Left cardiac atrium (tissue), 4 donors: ENCODE measurements around the gene RNF123. TPM values are rescaled to one million over a fixed set of nuclear protein-coding genes. Genes with fewer than 3 reads are reported as not detected.

ENCODE experiments used
- ATAC-seq, 2 donors: fragments of 200-7000 bp; cut with Tn5 transposase; one replicate each; pipeline ENCODE4 v1.9.1; 2020; ENCODE audit warnings: mild to moderate bottlenecking in 2 of 2, moderate library complexity in 2 of 2
- DNase-seq: peaks from one replicate; pipeline ENCODE4 v3.0.0-alpha.2; 2020
- intact Hi-C, 2 donors: fragments of 100-400 bp; cut with DNase I; formaldehyde crosslinking; loops; one replicate each; pipeline versions ENCODE4 v1.14.1 to v1.15.1; 2022 to 2023
- long read RNA-seq: library from polyadenylated mRNA; unstranded; transcript quantifications from one replicate; pipeline ENCODE4 v2.0.0, GENCODE V29; 2021
- total RNA-seq, 2 donors: library from RNA; stranded (reverse); fragmentation: NEBNext Ultra II Directional; extraction: Animal tissue kit (Norgen Biotek cat#: 25700); gene quantifications; one replicate each; pipeline ENCODE4 v1.2.1, GENCODE V29; 2021
- donor health status: DM: no; HTN: yes; CAD: no.
- donor health status: DM: no; HTN: yes; CAD: no; lungs with severe emphysema.
- donor health status: DM: yes; HTN: yes; CAD: no.
- donor health status: Dilated cardiomyopathy.

RNF123 gene
- total RNA-seq: 10 to 100 TPM; 39.2 to 44.8 TPM
- long read RNA-seq, full-length matches to known transcripts: 19 of 79 reads
- long read RNA-seq, partial matches to known transcripts: 14 of 79 reads
- long read RNA-seq, other reads (novel, unspliced or antisense): 46 of 79 reads

- intact Hi-C loops: no loop called here
Observed at GRCh38 chr3:49689046-49689907, at the start of gene RNF123, which contains the start of gene MST1. Gene RNF123, plus strand, starts transcription at chr3:49689557. Its CDS starts 1,609 bp downstream, at chr3:49691166. Gene MST1, minus strand, starts transcription at chr3:49689474. Its CDS starts 783 bp downstream, at chr3:49688691.

GRCh38 chr3:49641292-49641691 is 48.1 kb upstream of the RNF123 start:
- ATAC-seq (no peak), DNase-seq (no peak)
- intact Hi-C loops: no loop called here

More at GRCh38 chr3:49689046-49689907, at the start of gene RNF123, which contains the start of gene MST1:
- DNase-seq: peak; percentile 95
- ATAC-seq: peak; percentile 72 to 87

GRCh38 chr3:49641921-49642707 is 47.2 kb upstream of the RNF123 start:
- no peak for DNase-seq
- intact Hi-C loops: no loop called here
- ATAC-seq: no peak

- no peak for ATAC-seq
- intact Hi-C loops: no loop called here
- no peak for DNase-seq
Observed at GRCh38 chr3:49642708-49643145, 46.6 kb upstream of the RNF123 start.

- intact Hi-C loops: no loop called here
- DNase-seq: no peak
- ATAC-seq: no peak
Observed at GRCh38 chr3:49644684-49645083, 44.7 kb upstream of the RNF123 start.

GRCh38 chr3:49646236-49646635 is 43.1 kb upstream of the RNF123 start:
- no peak for ATAC-seq
- intact Hi-C loops: no loop called here
- DNase-seq: no peak

GRCh38 chr3:49647741-49648140 is 41.6 kb upstream of the RNF123 start:
- DNase-seq: no peak

GRCh38 chr3:49648354-49649019 is 40.9 kb upstream of the RNF123 start:
- intact Hi-C loops: no loop called here
- peak in 1 of 2 donors; percentile 7 for ATAC-seq
- DNase-seq: peak; percentile 5

More at GRCh38 chr3:49647741-49648140, 41.6 kb upstream of the RNF123 start:
- intact Hi-C loops: no loop called here
- ATAC-seq: peak; percentile 87 to 89

- DNase-seq (no peak), ATAC-seq (no peak)
- intact Hi-C loops: no loop called here
Observed at GRCh38 chr3:49649576-49649975, 39.8 kb upstream of the RNF123 start.

- intact Hi-C loops: no loop called here
Observed at GRCh38 chr3:49650177-49650576, 39.2 kb upstream of the RNF123 start.

GRCh38 chr3:49650637-49651036 is 38.7 kb upstream of the RNF123 start:
- ATAC-seq (no peak), DNase-seq (no peak)
- intact Hi-C loops: no loop called here

More at GRCh38 chr3:49650177-49650576, 39.2 kb upstream of the RNF123 start:
- no peak for DNase-seq
- ATAC-seq: no peak

- no peak for ATAC-seq
- DNase-seq: no peak
- intact Hi-C loops: no loop called here
Observed at GRCh38 chr3:49652218-49652902, 37.0 kb upstream of the RNF123 start.

- no peak for DNase-seq
- intact Hi-C loops: no loop called here
- no peak for ATAC-seq
Observed at GRCh38 chr3:49652903-49653415, 36.4 kb upstream of the RNF123 start.

- intact Hi-C loops: no loop called here
- no peak for DNase-seq
- ATAC-seq: no peak
Observed at GRCh38 chr3:49653621-49654020, 35.7 kb upstream of the RNF123 start.

- DNase-seq (no peak), ATAC-seq (no peak)
- intact Hi-C loops: no loop called here
Observed at GRCh38 chr3:49654176-49654825, 35.1 kb upstream of the RNF123 start.

GRCh38 chr3:49654955-49655556 is 34.3 kb upstream of the RNF123 start:
- DNase-seq (no peak), ATAC-seq (no peak)
- intact Hi-C loops: no loop called here

- intact Hi-C loops: no loop called here
- no peak for ATAC-seq
- no peak for DNase-seq
Observed at GRCh38 chr3:49655731-49656285, 33.5 kb upstream of the RNF123 start.
